Measurements from ENCODE around the gene R3HDM2. TPM values are rescaled to one million over a fixed set of nuclear protein-coding genes. Genes with fewer than 3 reads are reported as not detected.

The R3HDM2 gene
- total and polyA plus RNA-seq, 2 of the 13 experiments (the other 11 are each of a cell fraction or from before 2014, with no cell fraction given) = 11.1 to 23.5 TPM

- TF ChIP-seq ZBTB49 (CRISPR knock-in tag; IDR thresholded peaks at IDR 0.05; ENCODE audit: borderline replicate concordance) (0 out of 2 replicates have a peak, but pooled peaks have one; percentile 26), SSRP1 (CRISPR knock-in tag; IDR thresholded peaks at IDR 0.05) (0 out of 2 replicates have a peak, but pooled peaks have one; percentile 83), CREB1 (IDR thresholded peaks at IDR 0.05) (no peak), CREB1 (CRISPR knock-in tag; IDR thresholded peaks at IDR 0.05) (peak; percentile 74), TEAD2 (CRISPR knock-in tag; IDR thresholded peaks at IDR 0.05) (no peak), TAF15 (IDR thresholded peaks at IDR 0.05; ENCODE audit: low read depth, low read length, poor library complexity, severe bottlenecking) (no peak), EZH2 (conservative IDR thresholded peaks at IDR 0.05; ENCODE audit: low read depth, low read length) (no peak), HOXA9 (CRISPR knock-in tag; IDR thresholded peaks at IDR 0.05; ENCODE audit: borderline replicate concordance) (no peak), GABPB1 (CRISPR knock-in tag; IDR thresholded peaks at IDR 0.05) (peak; percentile 49; the same call in 1 of the 2 replicates), ZBTB40 (IDR thresholded peaks at IDR 0.05) (no peak), ZBTB40 (CRISPR knock-in tag; IDR thresholded peaks at IDR 0.05) (peak; percentile 83), ZNF121 (CRISPR knock-in tag; IDR thresholded peaks at IDR 0.05) (peak; percentile 57; the same call in 1 of the 2 replicates), AGO1 (IDR thresholded peaks at IDR 0.05; ENCODE audit: low read depth, low read length, poor library complexity, severe bottlenecking) (no peak), KAT7 (CRISPR knock-in tag; IDR thresholded peaks at IDR 0.05; ENCODE audit: borderline replicate concordance) (0 out of 2 replicates have a peak, but pooled peaks have one; percentile 40), PPARG (CRISPR knock-in tag; conservative IDR thresholded peaks at IDR 0.05) (peak; percentile 95), KMT2B (CRISPR knock-in tag; IDR thresholded peaks at IDR 0.05) (peak; percentile 73)
- TF ChIP-seq, protein P1, sequence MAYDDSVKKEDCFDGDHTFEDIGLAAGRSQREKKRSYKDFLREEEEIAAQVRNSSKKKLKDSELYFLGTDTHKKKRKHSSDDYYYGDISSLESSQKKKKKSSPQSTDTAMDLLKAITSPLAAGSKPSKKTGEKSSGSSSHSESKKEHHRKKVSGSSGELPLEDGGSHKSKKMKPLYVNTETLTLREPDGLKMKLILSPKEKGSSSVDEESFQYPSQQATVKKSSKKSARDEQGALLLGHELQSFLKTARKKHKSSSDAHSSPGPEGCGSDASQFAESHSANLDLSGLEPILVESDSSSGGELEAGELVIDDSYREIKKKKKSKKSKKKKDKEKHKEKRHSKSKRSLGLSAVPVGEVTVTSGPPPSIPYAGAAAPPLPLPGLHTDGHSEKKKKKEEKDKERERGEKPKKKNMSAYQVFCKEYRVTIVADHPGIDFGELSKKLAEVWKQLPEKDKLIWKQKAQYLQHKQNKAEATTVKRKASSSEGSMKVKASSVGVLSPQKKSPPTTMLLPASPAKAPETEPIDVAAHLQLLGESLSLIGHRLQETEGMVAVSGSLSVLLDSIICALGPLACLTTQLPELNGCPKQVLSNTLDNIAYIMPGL (CRISPR knock-in tag; IDR thresholded peaks at IDR 0.05; ENCODE audit: borderline replicate concordance in 1 of 2, low read depth in 1 of 2) = peak in 1 of 2 experiments; percentile 78; a peak in 2 of 4 replicates
Observed at GRCh38 chr12:57451233-57451778, 20.5 kb upstream of the R3HDM2 start (continued).
